ENCODE results near the gene TRIM41. TPM values are rescaled to one million over a fixed set of nuclear protein-coding genes. Genes with fewer than 3 reads are reported as not detected.
A peak's percentile ranks its signal among the peaks of the same experiment; 100 is the strongest.

Gene TRIM41
- total and polyA plus RNA-seq, 9 of the 15 experiments (the other 6 are each of a cell fraction or from before 2014, with no cell fraction given), result 1.8 to 47.6 (median 20.9) TPM

DNA sequence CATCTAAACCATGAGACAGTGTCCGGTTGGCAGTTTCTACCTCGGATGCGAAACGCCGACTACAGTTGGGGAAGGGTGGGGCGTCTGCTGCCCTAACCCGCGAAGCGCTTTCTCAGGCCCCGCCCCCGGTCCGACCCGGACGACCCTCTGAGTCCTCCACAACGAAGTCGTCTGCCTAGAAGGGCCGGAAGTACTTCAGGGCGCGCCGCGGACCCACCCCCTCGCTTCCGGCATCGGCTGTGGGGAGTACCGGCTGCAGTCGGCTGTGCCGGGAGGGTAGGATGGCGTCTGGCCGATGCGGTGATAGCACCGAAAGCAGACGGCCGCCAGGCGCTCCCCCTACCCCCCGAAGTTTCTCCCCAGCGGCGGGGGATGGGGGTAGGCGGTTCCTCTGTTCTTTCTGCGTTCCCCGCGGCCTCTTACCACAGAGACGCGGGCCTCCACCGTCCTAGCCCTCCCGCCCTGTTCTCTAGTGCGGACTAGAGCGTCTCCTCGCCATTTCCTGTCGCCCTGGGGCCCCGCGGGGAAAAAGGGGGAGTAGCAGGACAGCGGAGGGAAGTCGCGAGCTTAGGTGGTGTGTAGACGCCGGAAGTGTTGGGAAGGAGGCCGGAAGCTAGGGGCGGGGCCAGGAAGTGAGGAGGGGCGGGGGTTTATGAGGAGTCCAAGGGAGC, at the start of gene TRIM41 (continued):
- TF ChIP-seq, protein P1, sequence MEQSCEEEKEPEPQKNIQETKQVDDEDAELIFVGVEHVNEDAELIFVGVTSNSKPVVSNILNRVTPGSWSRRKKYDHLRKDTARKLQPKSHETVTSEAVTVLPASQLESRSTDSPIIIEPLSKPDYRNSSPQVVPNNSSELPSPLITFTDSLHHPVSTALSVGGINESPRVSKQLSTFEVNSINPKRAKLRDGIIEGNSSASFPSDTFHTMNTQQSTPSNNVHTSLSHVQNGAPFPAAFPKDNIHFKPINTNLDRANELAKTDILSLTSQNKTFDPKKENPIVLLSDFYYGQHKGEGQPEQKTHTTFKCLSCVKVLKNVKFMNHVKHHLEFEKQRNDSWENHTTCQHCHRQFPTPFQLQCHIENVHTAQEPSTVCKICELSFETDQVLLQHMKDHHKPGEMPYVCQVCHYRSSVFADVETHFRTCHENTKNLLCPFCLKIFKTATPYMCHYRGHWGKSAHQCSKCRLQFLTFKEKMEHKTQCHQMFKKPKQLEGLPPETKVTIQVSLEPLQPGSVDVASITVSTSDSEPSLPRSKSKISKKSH (CRISPR knock-in tag; IDR thresholded peaks at IDR 0.05), result no peak
- TF ChIP-seq TAF1 (IDR thresholded peaks at IDR 0.05; ENCODE audit: control insufficient read depth, extremely low read depth, insufficient read depth, low read length, severe bottlenecking) (peak; percentile 90), ZNF146 (CRISPR knock-in tag; IDR thresholded peaks at IDR 0.05; ENCODE audit: unreplicated experiment) (no peak), GATAD2A (IDR thresholded peaks at IDR 0.05) (no peak), RBM34 (IDR thresholded peaks at IDR 0.05; ENCODE audit: borderline replicate concordance, insufficient read depth, low read length) (no peak), C11orf30 (IDR thresholded peaks at IDR 0.05; ENCODE audit: low read depth) (peak; percentile 94), POLR2A (conservative IDR thresholded peaks at IDR 0.05) (peak; percentile 98), NFRKB (IDR thresholded peaks at IDR 0.05; ENCODE audit: low read depth) (peak; percentile 79; the same call in 1 of the 2 replicates), RBM22 (IDR thresholded peaks at IDR 0.05; ENCODE audit: low read depth, low read length, poor library complexity, severe bottlenecking) (peak; percentile 57), ZNF57 (CRISPR knock-in tag; IDR thresholded peaks at IDR 0.05) (no peak), HNRNPK (IDR thresholded peaks at IDR 0.05; ENCODE audit: low read depth, low read length, poor library complexity, severe bottlenecking) (no peak), SPI1 (IDR thresholded peaks at IDR 0.05; ENCODE audit: borderline replicate concordance, low read depth, low read length) (peak; percentile 71), EP400 (IDR thresholded peaks at IDR 0.05) (peak; percentile 94)
- TF ChIP-seq, protein P2, sequence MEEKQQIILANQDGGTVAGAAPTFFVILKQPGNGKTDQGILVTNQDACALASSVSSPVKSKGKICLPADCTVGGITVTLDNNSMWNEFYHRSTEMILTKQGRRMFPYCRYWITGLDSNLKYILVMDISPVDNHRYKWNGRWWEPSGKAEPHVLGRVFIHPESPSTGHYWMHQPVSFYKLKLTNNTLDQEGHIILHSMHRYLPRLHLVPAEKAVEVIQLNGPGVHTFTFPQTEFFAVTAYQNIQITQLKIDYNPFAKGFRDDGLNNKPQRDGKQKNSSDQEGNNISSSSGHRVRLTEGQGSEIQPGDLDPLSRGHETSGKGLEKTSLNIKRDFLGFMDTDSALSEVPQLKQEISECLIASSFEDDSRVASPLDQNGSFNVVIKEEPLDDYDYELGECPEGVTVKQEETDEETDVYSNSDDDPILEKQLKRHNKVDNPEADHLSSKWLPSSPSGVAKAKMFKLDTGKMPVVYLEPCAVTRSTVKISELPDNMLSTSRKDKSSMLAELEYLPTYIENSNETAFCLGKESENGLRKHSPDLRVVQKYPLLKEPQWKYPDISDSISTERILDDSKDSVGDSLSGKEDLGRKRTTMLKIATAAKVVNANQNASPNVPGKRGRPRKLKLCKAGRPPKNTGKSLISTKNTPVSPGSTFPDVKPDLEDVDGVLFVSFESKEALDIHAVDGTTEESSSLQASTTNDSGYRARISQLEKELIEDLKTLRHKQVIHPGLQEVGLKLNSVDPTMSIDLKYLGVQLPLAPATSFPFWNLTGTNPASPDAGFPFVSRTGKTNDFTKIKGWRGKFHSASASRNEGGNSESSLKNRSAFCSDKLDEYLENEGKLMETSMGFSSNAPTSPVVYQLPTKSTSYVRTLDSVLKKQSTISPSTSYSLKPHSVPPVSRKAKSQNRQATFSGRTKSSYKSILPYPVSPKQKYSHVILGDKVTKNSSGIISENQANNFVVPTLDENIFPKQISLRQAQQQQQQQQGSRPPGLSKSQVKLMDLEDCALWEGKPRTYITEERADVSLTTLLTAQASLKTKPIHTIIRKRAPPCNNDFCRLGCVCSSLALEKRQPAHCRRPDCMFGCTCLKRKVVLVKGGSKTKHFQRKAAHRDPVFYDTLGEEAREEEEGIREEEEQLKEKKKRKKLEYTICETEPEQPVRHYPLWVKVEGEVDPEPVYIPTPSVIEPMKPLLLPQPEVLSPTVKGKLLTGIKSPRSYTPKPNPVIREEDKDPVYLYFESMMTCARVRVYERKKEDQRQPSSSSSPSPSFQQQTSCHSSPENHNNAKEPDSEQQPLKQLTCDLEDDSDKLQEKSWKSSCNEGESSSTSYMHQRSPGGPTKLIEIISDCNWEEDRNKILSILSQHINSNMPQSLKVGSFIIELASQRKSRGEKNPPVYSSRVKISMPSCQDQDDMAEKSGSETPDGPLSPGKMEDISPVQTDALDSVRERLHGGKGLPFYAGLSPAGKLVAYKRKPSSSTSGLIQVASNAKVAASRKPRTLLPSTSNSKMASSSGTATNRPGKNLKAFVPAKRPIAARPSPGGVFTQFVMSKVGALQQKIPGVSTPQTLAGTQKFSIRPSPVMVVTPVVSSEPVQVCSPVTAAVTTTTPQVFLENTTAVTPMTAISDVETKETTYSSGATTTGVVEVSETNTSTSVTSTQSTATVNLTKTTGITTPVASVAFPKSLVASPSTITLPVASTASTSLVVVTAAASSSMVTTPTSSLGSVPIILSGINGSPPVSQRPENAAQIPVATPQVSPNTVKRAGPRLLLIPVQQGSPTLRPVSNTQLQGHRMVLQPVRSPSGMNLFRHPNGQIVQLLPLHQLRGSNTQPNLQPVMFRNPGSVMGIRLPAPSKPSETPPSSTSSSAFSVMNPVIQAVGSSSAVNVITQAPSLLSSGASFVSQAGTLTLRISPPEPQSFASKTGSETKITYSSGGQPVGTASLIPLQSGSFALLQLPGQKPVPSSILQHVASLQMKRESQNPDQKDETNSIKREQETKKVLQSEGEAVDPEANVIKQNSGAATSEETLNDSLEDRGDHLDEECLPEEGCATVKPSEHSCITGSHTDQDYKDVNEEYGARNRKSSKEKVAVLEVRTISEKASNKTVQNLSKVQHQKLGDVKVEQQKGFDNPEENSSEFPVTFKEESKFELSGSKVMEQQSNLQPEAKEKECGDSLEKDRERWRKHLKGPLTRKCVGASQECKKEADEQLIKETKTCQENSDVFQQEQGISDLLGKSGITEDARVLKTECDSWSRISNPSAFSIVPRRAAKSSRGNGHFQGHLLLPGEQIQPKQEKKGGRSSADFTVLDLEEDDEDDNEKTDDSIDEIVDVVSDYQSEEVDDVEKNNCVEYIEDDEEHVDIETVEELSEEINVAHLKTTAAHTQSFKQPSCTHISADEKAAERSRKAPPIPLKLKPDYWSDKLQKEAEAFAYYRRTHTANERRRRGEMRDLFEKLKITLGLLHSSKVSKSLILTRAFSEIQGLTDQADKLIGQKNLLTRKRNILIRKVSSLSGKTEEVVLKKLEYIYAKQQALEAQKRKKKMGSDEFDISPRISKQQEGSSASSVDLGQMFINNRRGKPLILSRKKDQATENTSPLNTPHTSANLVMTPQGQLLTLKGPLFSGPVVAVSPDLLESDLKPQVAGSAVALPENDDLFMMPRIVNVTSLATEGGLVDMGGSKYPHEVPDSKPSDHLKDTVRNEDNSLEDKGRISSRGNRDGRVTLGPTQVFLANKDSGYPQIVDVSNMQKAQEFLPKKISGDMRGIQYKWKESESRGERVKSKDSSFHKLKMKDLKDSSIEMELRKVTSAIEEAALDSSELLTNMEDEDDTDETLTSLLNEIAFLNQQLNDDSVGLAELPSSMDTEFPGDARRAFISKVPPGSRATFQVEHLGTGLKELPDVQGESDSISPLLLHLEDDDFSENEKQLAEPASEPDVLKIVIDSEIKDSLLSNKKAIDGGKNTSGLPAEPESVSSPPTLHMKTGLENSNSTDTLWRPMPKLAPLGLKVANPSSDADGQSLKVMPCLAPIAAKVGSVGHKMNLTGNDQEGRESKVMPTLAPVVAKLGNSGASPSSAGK (IDR thresholded peaks at IDR 0.05), result no peak
- TF ChIP-seq, protein P3, sequence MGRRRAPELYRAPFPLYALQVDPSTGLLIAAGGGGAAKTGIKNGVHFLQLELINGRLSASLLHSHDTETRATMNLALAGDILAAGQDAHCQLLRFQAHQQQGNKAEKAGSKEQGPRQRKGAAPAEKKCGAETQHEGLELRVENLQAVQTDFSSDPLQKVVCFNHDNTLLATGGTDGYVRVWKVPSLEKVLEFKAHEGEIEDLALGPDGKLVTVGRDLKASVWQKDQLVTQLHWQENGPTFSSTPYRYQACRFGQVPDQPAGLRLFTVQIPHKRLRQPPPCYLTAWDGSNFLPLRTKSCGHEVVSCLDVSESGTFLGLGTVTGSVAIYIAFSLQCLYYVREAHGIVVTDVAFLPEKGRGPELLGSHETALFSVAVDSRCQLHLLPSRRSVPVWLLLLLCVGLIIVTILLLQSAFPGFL (CRISPR knock-in tag; IDR thresholded peaks at IDR 0.05), result no peak

Measured in K562 (cell line).